HS-27A (cell line): ENCODE data around the gene ANKS1B.
"Not testable (repeated sequence)": the region's sequence is repeated elsewhere in the genome, so short reads cannot be mapped to it uniquely, and the experiment has no call there.

ENCODE experiments used
- DNase-seq: peaks from one replicate; pipeline ENCODE4 v3.0.0-alpha.2; 2012; ENCODE audit warnings: low read depth, missing footprints

ANKS1B gene

GRCh38 chr12:99984271-99985128, at the start of gene ANKS1B:
Gene ANKS1B, minus strand, starts transcription at chr12:99984936. Its CDS starts 699 bp downstream, at chr12:99984237.
- no peak for DNase-seq

- DNase-seq: no peak
Observed at GRCh38 chr12:100031836-100032235, 47.1 kb upstream of the ANKS1B start.

- DNase-seq: no peak
Observed at GRCh38 chr12:100027671-100028070, 42.9 kb upstream of the ANKS1B start.

GRCh38 chr12:100026241-100026640, 41.5 kb upstream of the ANKS1B start:
- DNase-seq: no peak

GRCh38 chr12:100024974-100025555, 40.3 kb upstream of the ANKS1B start:
- no peak for DNase-seq

GRCh38 chr12:100020370-100020769, 35.6 kb upstream of the ANKS1B start:
- no peak for DNase-seq

GRCh38 chr12:100017056-100017455, 32.3 kb upstream of the ANKS1B start:
- peak; percentile 5 for DNase-seq

- DNase-seq: not testable (repeated sequence)
Observed at GRCh38 chr12:100016304-100016703, 31.6 kb upstream of the ANKS1B start.

- not testable (repeated sequence) for DNase-seq
Observed at GRCh38 chr12:100005846-100006245, 21.1 kb upstream of the ANKS1B start.

GRCh38 chr12:99997806-99998205, 13.1 kb upstream of the ANKS1B start:
- no peak for DNase-seq

- DNase-seq: no peak
Observed at GRCh38 chr12:99996095-99996494, 11.4 kb upstream of the ANKS1B start.

- no peak for DNase-seq
Observed at GRCh38 chr12:99985631-99986030, 895 bp upstream of the ANKS1B start.

GRCh38 chr12:99985129-99985570, 414 bp upstream of the ANKS1B start:
- no peak for DNase-seq

- DNase-seq: no peak
Observed at GRCh38 chr12:99983456-99984258, 1.1 kb downstream of the ANKS1B start.

- no peak for DNase-seq
Observed at GRCh38 chr12:99981639-99982190, 3.0 kb downstream of the ANKS1B start.

GRCh38 chr12:99979471-99979870, 5.3 kb downstream of the ANKS1B start:
- DNase-seq: no peak

GRCh38 chr12:99978152-99978551, 6.6 kb downstream of the ANKS1B start:
- DNase-seq: no peak

- no peak for DNase-seq
Observed at GRCh38 chr12:99977550-99977949, 7.2 kb downstream of the ANKS1B start.

GRCh38 chr12:99976762-99977161, 8.0 kb downstream of the ANKS1B start:
- DNase-seq: no peak

GRCh38 chr12:99975321-99975720, 9.4 kb downstream of the ANKS1B start:
- DNase-seq: no peak

- no peak for DNase-seq
Observed at GRCh38 chr12:99974146-99974545, 10.6 kb downstream of the ANKS1B start.

GRCh38 chr12:99966429-99966828, 18.3 kb downstream of the ANKS1B start:
- DNase-seq: no peak
